Hepatocyte (in vitro differentiated cells): ENCODE measurements around the gene ITGA11. TPM values are rescaled to one million over a fixed set of nuclear protein-coding genes. Genes with fewer than 3 reads are reported as not detected.

Experiments
- DNase-seq: peaks from one replicate; pipeline ENCODE4 v3.0.0-alpha.2; 2016; ENCODE audit warnings: low spot score
- H2AFZ ChIP-seq: fragments of 200-600 bp; sonication (generic); 2 replicates; pipeline ENCODE4 v1.6.0; 2016; ENCODE audit warnings: antibody characterized with exemption, mild to moderate bottlenecking
- H3K27ac ChIP-seq: fragments of 200-600 bp; sonication (generic); 2 replicates; pipeline ENCODE4 v1.5.1; 2016; ENCODE audit warnings: mild to moderate bottlenecking
- H3K27me3 ChIP-seq: fragments of 200-600 bp; sonication (generic); 2 replicates; pipeline ENCODE4 v1.6.1; 2016
- H3K36me3 ChIP-seq: fragments of 200-600 bp; sonication (generic); replicated peaks from 2 replicates; pipeline ENCODE4 v1.5.1; 2016; ENCODE audit warnings: low read depth; ENCODE audit not compliant: insufficient read depth
- H3K4me1 ChIP-seq: fragments of 200-600 bp; sonication (generic); 2 replicates; pipeline ENCODE4 v1.5.1; 2016; ENCODE audit warnings: mild to moderate bottlenecking, moderate library complexity; ENCODE audit not compliant: insufficient read depth
- H3K4me2 ChIP-seq: fragments of 200-600 bp; sonication (generic); 2 replicates; pipeline ENCODE4 v1.6.0; 2016
- H3K4me3 ChIP-seq: fragments of 200-600 bp; sonication (generic); 2 replicates; pipeline ENCODE4 v1.5.1; 2016; ENCODE audit warnings: mild to moderate bottlenecking
- H3K79me2 ChIP-seq: fragments of 200-600 bp; sonication (generic); 2 replicates; pipeline ENCODE4 v1.6.0; 2017; ENCODE audit warnings: mild to moderate bottlenecking
- H3K9me2 ChIP-seq: fragments of 200-600 bp; sonication (generic); replicated peaks from 2 replicates; pipeline ENCODE4 v1.6.0; 2017; ENCODE audit warnings: mild to moderate bottlenecking; ENCODE audit not compliant: insufficient read depth
- H3K9me3 ChIP-seq: fragments of 200-600 bp; sonication (generic); 2 replicates; pipeline ENCODE4 v1.5.1; 2016; ENCODE audit warnings: low read depth, mild to moderate bottlenecking
- H4K20me1 ChIP-seq: fragments of 200-600 bp; sonication (generic); 2 replicates; pipeline ENCODE4 v1.6.0; 2016; ENCODE audit warnings: mild to moderate bottlenecking; ENCODE audit not compliant: insufficient read depth, poor library complexity, severe bottlenecking
- EZH2 ChIP-seq: fragments of 200-600 bp; sonication (generic); IDR thresholded peaks from 2 replicates; pipeline ENCODE4 v1.6.1; 2016; ENCODE audit warnings: antibody characterized with exemption, mild to moderate bottlenecking, borderline replicate concordance
- EZH2phosphoT487 ChIP-seq: fragments of 200-600 bp; sonication (generic); IDR thresholded peaks from one replicate; pipeline ENCODE4 v1.6.1; 2018; ENCODE audit warnings: antibody characterized with exemption, mild to moderate bottlenecking, low read depth, moderate library complexity; ENCODE audit not compliant: unreplicated experiment, severe bottlenecking
- WGBS: methylation state at CpG from one replicate; pipeline ENCODE4 v1.1.6; 2016; ENCODE audit warnings: low lambda C conversion rate; ENCODE audit errors: missing lambda C conversion rate; 5-methylcytosine and 5-hydroxymethylcytosine counted together
- polyA plus RNA-seq: library from polyadenylated mRNA; unstranded; fragments of >200 nt; fragmentation: Nextera tagmentation; extraction: Ambion mirVana; gene quantifications from 2 replicates; pipeline ENCODE4 v1.2.1, GENCODE V29; 2016
- total RNA-seq: library from RNA; depleted of rRNA; stranded (reverse); fragments of >200 nt; gene quantifications from 2 replicates; pipeline ENCODE4 v1.2.3, GENCODE V29; 2014
- TF ChIP-seq, protein P1 (sequence below): fragments of 200-600 bp; sonication (generic); IDR thresholded peaks from 2 replicates; pipeline ENCODE4 v1.5.1; 2016; ENCODE audit warnings: antibody characterized with exemption, mild to moderate bottlenecking; ENCODE audit not compliant: poor library complexity

The ITGA11 gene
- total and polyA plus RNA-seq, 2 experiments from 2014 or later = 9.7 to 19.6 TPM

GRCh38 chr15:68402432-68403160, 29.4 kb downstream of the ITGA11 start:
- Histone ChIP-seq H3K4me2 (no peak overlapping the region), H3K9me3 (no peaks in the 10 kb centered on the region), H2AFZ (no peak overlapping the region), H3K4me1 (no peaks in the 10 kb centered on the region), H3K36me3 (no peaks in the 10 kb centered on the region), H3K27ac (no peak overlapping the region), H3K9me2 (no peaks in the 10 kb centered on the region), H4K20me1 (no peaks in the 10 kb centered on the region), H3K27me3 (no peaks in the 10 kb centered on the region), H3K79me2 (no peaks in the 10 kb centered on the region), H3K4me3 (no peak overlapping the region)
- WGBS = 92% methylated on average over 9 of the region's 9 CpGs
- TF ChIP-seq EZH2 = no peak
- DNase-seq = no peak

GRCh38 chr15:68401496-68402431, 30.2 kb downstream of the ITGA11 start:
- H2AFZ ChIP-seq = no peak overlapping the region
- no peaks in the 10 kb centered on the region for H3K36me3 ChIP-seq
- H4K20me1 ChIP-seq = no peaks in the 10 kb centered on the region
- H3K79me2 ChIP-seq = no peaks in the 10 kb centered on the region
- no peak overlapping the region for H3K4me3 ChIP-seq
- no peaks in the 10 kb centered on the region for H3K9me3 ChIP-seq
- H3K27ac ChIP-seq = no peak overlapping the region
- no peaks in the 10 kb centered on the region for H3K9me2 ChIP-seq
- H3K4me1 ChIP-seq = no peaks in the 10 kb centered on the region
- no peak for DNase-seq
- H3K27me3 ChIP-seq = no peaks in the 10 kb centered on the region
- WGBS = 83% methylated on average over 11 of the region's 11 CpGs
- no peak for TF ChIP-seq EZH2phosphoT487
- TF ChIP-seq, protein P1, sequence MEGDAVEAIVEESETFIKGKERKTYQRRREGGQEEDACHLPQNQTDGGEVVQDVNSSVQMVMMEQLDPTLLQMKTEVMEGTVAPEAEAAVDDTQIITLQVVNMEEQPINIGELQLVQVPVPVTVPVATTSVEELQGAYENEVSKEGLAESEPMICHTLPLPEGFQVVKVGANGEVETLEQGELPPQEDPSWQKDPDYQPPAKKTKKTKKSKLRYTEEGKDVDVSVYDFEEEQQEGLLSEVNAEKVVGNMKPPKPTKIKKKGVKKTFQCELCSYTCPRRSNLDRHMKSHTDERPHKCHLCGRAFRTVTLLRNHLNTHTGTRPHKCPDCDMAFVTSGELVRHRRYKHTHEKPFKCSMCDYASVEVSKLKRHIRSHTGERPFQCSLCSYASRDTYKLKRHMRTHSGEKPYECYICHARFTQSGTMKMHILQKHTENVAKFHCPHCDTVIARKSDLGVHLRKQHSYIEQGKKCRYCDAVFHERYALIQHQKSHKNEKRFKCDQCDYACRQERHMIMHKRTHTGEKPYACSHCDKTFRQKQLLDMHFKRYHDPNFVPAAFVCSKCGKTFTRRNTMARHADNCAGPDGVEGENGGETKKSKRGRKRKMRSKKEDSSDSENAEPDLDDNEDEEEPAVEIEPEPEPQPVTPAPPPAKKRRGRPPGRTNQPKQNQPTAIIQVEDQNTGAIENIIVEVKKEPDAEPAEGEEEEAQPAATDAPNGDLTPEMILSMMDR = no peak
- no peak for TF ChIP-seq EZH2
- no peak overlapping the region for H3K4me2 ChIP-seq

DNA sequence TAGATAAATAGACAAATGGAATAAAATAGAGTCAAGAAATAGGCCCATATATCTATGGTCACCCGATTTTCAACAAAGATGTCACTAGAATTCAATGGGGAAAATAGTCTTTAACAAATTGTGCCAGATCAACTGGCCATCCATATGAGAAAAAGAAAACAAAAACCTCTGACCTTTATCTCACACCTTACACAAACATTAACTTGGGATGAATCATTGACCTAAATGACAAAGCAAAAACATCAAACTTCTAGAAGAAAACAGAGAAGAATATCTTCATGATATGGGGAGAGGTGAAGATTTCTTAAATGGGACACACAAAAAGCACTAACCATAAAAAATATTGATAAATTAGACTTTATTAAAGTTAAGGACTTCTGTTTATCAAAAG, 31.9 kb downstream of the ITGA11 start:
- H3K79me2 ChIP-seq = no peaks in the 10 kb centered on the region
- H3K36me3 ChIP-seq = no peaks in the 10 kb centered on the region
- H3K9me2 ChIP-seq = no peaks in the 10 kb centered on the region
- peak overlapping the region; percentile 15 for H3K4me2 ChIP-seq
- H4K20me1 ChIP-seq = no peaks in the 10 kb centered on the region
- 54% methylated on average over 1 of the region's 1 CpG for whole genome bisulfite sequencing
- no peak overlapping the region for H3K4me3 ChIP-seq
- no peaks in the 10 kb centered on the region for H3K4me1 ChIP-seq
- no peak overlapping the region for H2AFZ ChIP-seq
- no peaks in the 10 kb centered on the region for H3K9me3 ChIP-seq
- no peaks in the 10 kb centered on the region for H3K27me3 ChIP-seq
- DNase-seq = no peak
- no peak for TF ChIP-seq EZH2phosphoT487
- TF ChIP-seq, protein P1 = no peak
- no peak for TF ChIP-seq EZH2
- H3K27ac ChIP-seq = peak overlapping the region; percentile 29
